ENCODE results near the gene TMEM169.

TMEM169 gene

GRCh38 chr2:216055680-216056079, 26.0 kb upstream of the TMEM169 start:
- no peak overlapping the region for H2AK5ac ChIP-seq (ENCODE audit: low read length)
- H3K79me1 ChIP-seq (ENCODE audit: low read length), result no peaks in the 10 kb centered on the region
- no peak overlapping the region for H4K8ac ChIP-seq (ENCODE audit: low read depth, low read length)
- no peaks in the 10 kb centered on the region for H3K9me3 ChIP-seq (ENCODE audit: insufficient read depth, low read depth, low read length)
- H2BK5ac ChIP-seq (ENCODE audit: low read depth, low read length, poor library complexity), result no peak overlapping the region
- no CpG with 5 or more reads among the region's 4 CpGs for WGBS (ENCODE audit: extremely low coverage, insufficient coverage, insufficient read length)
- H3K79me2 ChIP-seq (ENCODE audit: control insufficient read depth, insufficient read depth, low read length, poor library complexity), result no peaks in the 10 kb centered on the region
- no peak for DNase-seq
- H3K9ac ChIP-seq (ENCODE audit: low read length), result no peak overlapping the region
- no peaks in the 10 kb centered on the region for H3K36me3 ChIP-seq (ENCODE audit: control insufficient read depth in 1 of 2, insufficient read depth in 2 of 2, low read length in 2 of 2)
- H3K14ac ChIP-seq (ENCODE audit: low read length), result no peak overlapping the region
- no peak overlapping the region for H4K91ac ChIP-seq (ENCODE audit: low read depth, low read length)
- no peak overlapping the region for H3K18ac ChIP-seq (ENCODE audit: low read length)
- no peak overlapping the region for H3K4me2 ChIP-seq (ENCODE audit: low read length)
- H4K12ac ChIP-seq (ENCODE audit: low read depth, low read length), result no peak overlapping the region
- no peak overlapping the region for H2BK12ac ChIP-seq (ENCODE audit: low read length)
- no peak overlapping the region for H3K23ac ChIP-seq (ENCODE audit: low read length)
- no peak overlapping the region for H3K4ac ChIP-seq (ENCODE audit: low read depth, low read length)
- no peak overlapping the region for H3K4me3 ChIP-seq (ENCODE audit: low read depth, low read length)
- H2BK120ac ChIP-seq (ENCODE audit: insufficient read depth, low read length, poor library complexity), result no peak overlapping the region
- no peaks in the 10 kb centered on the region for H3K27me3 ChIP-seq (ENCODE audit: insufficient read depth, low read length)
- no peak overlapping the region for H3K27ac ChIP-seq (ENCODE audit: low read depth, low read length)
- H2AFZ ChIP-seq (ENCODE audit: insufficient read depth, low read length, poor library complexity), result no peak overlapping the region
- H3K4me1 ChIP-seq (ENCODE audit: control insufficient read depth in 1 of 2, insufficient read depth in 2 of 2, low read length in 2 of 2), result peaks cover 0 to 4% of the 10 kb centered on the region in 2 experiments

GRCh38 chr2:216056739-216057138, 25.0 kb upstream of the TMEM169 start:
- Histone ChIP-seq H3K18ac (ENCODE audit: low read length) (no peak overlapping the region), H2BK5ac (ENCODE audit: low read depth, low read length, poor library complexity) (no peak overlapping the region), H3K14ac (ENCODE audit: low read length) (no peak overlapping the region), H3K9ac (ENCODE audit: low read length) (no peak overlapping the region), H4K91ac (ENCODE audit: low read depth, low read length) (no peak overlapping the region), H3K27ac (ENCODE audit: low read depth, low read length) (no peak overlapping the region), H2BK120ac (ENCODE audit: insufficient read depth, low read length, poor library complexity) (no peak overlapping the region), H3K9me3 (ENCODE audit: insufficient read depth, low read depth, low read length) (no peaks in the 10 kb centered on the region), H3K27me3 (ENCODE audit: insufficient read depth, low read length) (no peaks in the 10 kb centered on the region), H2AK5ac (ENCODE audit: low read length) (no peak overlapping the region), H4K8ac (ENCODE audit: low read depth, low read length) (no peak overlapping the region), H3K79me1 (ENCODE audit: low read length) (no peaks in the 10 kb centered on the region), H2AFZ (ENCODE audit: insufficient read depth, low read length, poor library complexity) (no peak overlapping the region), H3K4me3 (ENCODE audit: low read depth, low read length) (no peak overlapping the region), H3K4ac (ENCODE audit: low read depth, low read length) (no peak overlapping the region), H3K4me1 (ENCODE audit: control insufficient read depth in 1 of 2, insufficient read depth in 2 of 2, low read length in 2 of 2) (peaks cover 0 to 4% of the 10 kb centered on the region in 2 experiments), H3K36me3 (ENCODE audit: control insufficient read depth in 1 of 2, insufficient read depth in 2 of 2, low read length in 2 of 2) (no peaks in the 10 kb centered on the region), H3K4me2 (ENCODE audit: low read length) (no peak overlapping the region), H3K79me2 (ENCODE audit: control insufficient read depth, insufficient read depth, low read length, poor library complexity) (no peaks in the 10 kb centered on the region), H4K12ac (ENCODE audit: low read depth, low read length) (no peak overlapping the region), H2BK12ac (ENCODE audit: low read length) (no peak overlapping the region), H3K23ac (ENCODE audit: low read length) (no peak overlapping the region)
- no CpG with 5 or more reads among the region's 3 CpGs for WGBS (ENCODE audit: extremely low coverage, insufficient coverage, insufficient read length)
- no peak for DNase-seq

- no peaks in the 10 kb centered on the region for H3K79me2 ChIP-seq (ENCODE audit: control insufficient read depth, insufficient read depth, low read length, poor library complexity)
- no peak overlapping the region for H3K4ac ChIP-seq (ENCODE audit: low read depth, low read length)
- no peak overlapping the region for H2BK12ac ChIP-seq (ENCODE audit: low read length)
- WGBS (ENCODE audit: extremely low coverage, insufficient coverage, insufficient read length), result no CpG with 5 or more reads among the region's 7 CpGs
- H3K27ac ChIP-seq (ENCODE audit: low read depth, low read length), result no peak overlapping the region
- H3K4me1 ChIP-seq (ENCODE audit: control insufficient read depth in 1 of 2, insufficient read depth in 2 of 2, low read length in 2 of 2), result peaks cover 0 to 4% of the 10 kb centered on the region in 2 experiments
- peak; percentile 59 to 66 for DNase-seq
- no peak overlapping the region for H4K91ac ChIP-seq (ENCODE audit: low read depth, low read length)
- H3K9ac ChIP-seq (ENCODE audit: low read length), result no peak overlapping the region
- no peak overlapping the region for H3K4me2 ChIP-seq (ENCODE audit: low read length)
- no peak overlapping the region for H3K14ac ChIP-seq (ENCODE audit: low read length)
- no peaks in the 10 kb centered on the region for H3K27me3 ChIP-seq (ENCODE audit: insufficient read depth, low read length)
- H2BK120ac ChIP-seq (ENCODE audit: insufficient read depth, low read length, poor library complexity), result no peak overlapping the region
- H2AFZ ChIP-seq (ENCODE audit: insufficient read depth, low read length, poor library complexity), result no peak overlapping the region
- no peak overlapping the region for H2AK5ac ChIP-seq (ENCODE audit: low read length)
- no peaks in the 10 kb centered on the region for H3K36me3 ChIP-seq (ENCODE audit: control insufficient read depth in 1 of 2, insufficient read depth in 2 of 2, low read length in 2 of 2)
- no peaks in the 10 kb centered on the region for H3K79me1 ChIP-seq (ENCODE audit: low read length)
- H4K8ac ChIP-seq (ENCODE audit: low read depth, low read length), result no peak overlapping the region
- no peaks in the 10 kb centered on the region for H3K9me3 ChIP-seq (ENCODE audit: insufficient read depth, low read depth, low read length)
- H3K23ac ChIP-seq (ENCODE audit: low read length), result peak overlapping the region; percentile 10
- H4K12ac ChIP-seq (ENCODE audit: low read depth, low read length), result no peak overlapping the region
- no peak overlapping the region for H3K4me3 ChIP-seq (ENCODE audit: low read depth, low read length)
- H2BK5ac ChIP-seq (ENCODE audit: low read depth, low read length, poor library complexity), result no peak overlapping the region
- H3K18ac ChIP-seq (ENCODE audit: low read length), result no peak overlapping the region
Observed at GRCh38 chr2:216057688-216058193, 24.0 kb upstream of the TMEM169 start.

GRCh38 chr2:216059233-216059834, 22.4 kb upstream of the TMEM169 start:
- Histone ChIP-seq H3K27ac (ENCODE audit: low read depth, low read length) (no peak overlapping the region), H3K4me2 (ENCODE audit: low read length) (no peak overlapping the region), H3K4ac (ENCODE audit: low read depth, low read length) (no peak overlapping the region), H3K23ac (ENCODE audit: low read length) (no peak overlapping the region), H4K91ac (ENCODE audit: low read depth, low read length) (no peak overlapping the region), H2AFZ (ENCODE audit: insufficient read depth, low read length, poor library complexity) (no peak overlapping the region), H4K8ac (ENCODE audit: low read depth, low read length) (no peak overlapping the region), H3K4me1 (ENCODE audit: control insufficient read depth in 1 of 2, insufficient read depth in 2 of 2, low read length in 2 of 2) (peaks cover 0 to 4% of the 10 kb centered on the region in 2 experiments), H3K79me1 (ENCODE audit: low read length) (no peaks in the 10 kb centered on the region), H3K27me3 (ENCODE audit: insufficient read depth, low read length) (no peaks in the 10 kb centered on the region), H3K36me3 (ENCODE audit: control insufficient read depth in 1 of 2, insufficient read depth in 2 of 2, low read length in 2 of 2) (no peaks in the 10 kb centered on the region), H2BK120ac (ENCODE audit: insufficient read depth, low read length, poor library complexity) (no peak overlapping the region), H3K79me2 (ENCODE audit: control insufficient read depth, insufficient read depth, low read length, poor library complexity) (no peaks in the 10 kb centered on the region), H3K14ac (ENCODE audit: low read length) (no peak overlapping the region), H3K9ac (ENCODE audit: low read length) (no peak overlapping the region), H3K4me3 (ENCODE audit: low read depth, low read length) (no peak overlapping the region), H2AK5ac (ENCODE audit: low read length) (no peak overlapping the region), H2BK12ac (ENCODE audit: low read length) (no peak overlapping the region), H4K12ac (ENCODE audit: low read depth, low read length) (no peak overlapping the region), H2BK5ac (ENCODE audit: low read depth, low read length, poor library complexity) (no peak overlapping the region), H3K18ac (ENCODE audit: low read length) (no peak overlapping the region), H3K9me3 (ENCODE audit: insufficient read depth, low read depth, low read length) (no peaks in the 10 kb centered on the region)
- peak in 1 of 2 donors; percentile 20 for DNase-seq
- WGBS (ENCODE audit: extremely low coverage, insufficient coverage, insufficient read length), result no CpG with 5 or more reads among the region's 5 CpGs

Measured in trophoblast cell (in vitro differentiated cells and primary cell).